CD8-positive, alpha-beta memory T cell (primary cell): ENCODE measurements around the gene CHSY3. TPM values are rescaled to one million over a fixed set of nuclear protein-coding genes. Genes with fewer than 3 reads are reported as not detected.
"Not testable (repeated sequence)": the region's sequence is repeated elsewhere in the genome, so short reads cannot be mapped to it uniquely, and the experiment has no call there.

Source experiments
- CTCF ChIA-PET: fragments of 350-600 bp; sonication (Branson Sonifier 250); formaldehyde crosslinking; loops from one replicate; lab custom pipeline; 2021; ENCODE audit warnings: antibody characterized with exemption; lab: Charles Lee
- POLR2A ChIA-PET: fragments of 350-600 bp; sonication (Branson Sonifier 250); formaldehyde crosslinking; loops from one replicate; lab custom pipeline; 2021; ENCODE audit warnings: antibody characterized with exemption; lab: Charles Lee
- DNase-seq, 5 donors: peaks; one replicate each; pipeline versions ENCODE4 v3.0.0 to v3.0.0-alpha.2; 2020 to 2022; ENCODE audit warnings: mixed read lengths in 1 of 5
- H3K27ac ChIP-seq: one replicate; pipeline ENCODE4 v1.7.0; 2013; ENCODE audit warnings: low read depth, mild to moderate bottlenecking, low read length, moderate library complexity
- H3K27me3 ChIP-seq: 2 replicates; pipeline ENCODE4 v1.7.0; 2013; ENCODE audit warnings: low read length, mild to moderate bottlenecking; ENCODE audit not compliant: insufficient read depth, poor library complexity, severe bottlenecking
- H3K36me3 ChIP-seq: 2 replicates; pipeline ENCODE4 v1.7.0; 2013; ENCODE audit warnings: mild to moderate bottlenecking, low read length, moderate library complexity; ENCODE audit not compliant: insufficient read depth
- H3K4me1 ChIP-seq: 2 replicates; pipeline ENCODE4 v1.7.0; 2013; ENCODE audit warnings: mild to moderate bottlenecking, low read length, moderate library complexity; ENCODE audit not compliant: insufficient read depth
- H3K4me3 ChIP-seq: 2 replicates; pipeline ENCODE4 v1.7.0; 2013; ENCODE audit warnings: mild to moderate bottlenecking, low read length
- H3K9me3 ChIP-seq: 2 replicates; pipeline ENCODE4 v1.7.0; 2013; ENCODE audit warnings: mild to moderate bottlenecking, low read length
- H3K27ac Mint-ChIP-seq, 8 donors: one replicate each; pipeline ENCODE4 v1.8.0; 2020 to 2021; ENCODE audit warnings: mixed read lengths in 8 of 8, mild to moderate bottlenecking in 6 of 8, inconsistent platforms in 3 of 8, moderate library complexity in 3 of 8
- H3K27me3 Mint-ChIP-seq, 2 donors: one replicate each; pipeline ENCODE4 v1.8.0; 2020 to 2021; ENCODE audit warnings: mixed read lengths in 2 of 2, mild to moderate bottlenecking in 1 of 2, moderate library complexity in 1 of 2
- H3K36me3 Mint-ChIP-seq, 3 donors: one replicate each; pipeline ENCODE4 v1.8.0; 2020 to 2021; ENCODE audit warnings: mixed read lengths in 3 of 3, inconsistent platforms in 1 of 3, mild to moderate bottlenecking in 1 of 3
- H3K4me1 Mint-ChIP-seq, 3 donors: one replicate each; pipeline ENCODE4 v1.8.0; 2020 to 2021; ENCODE audit warnings: mixed read lengths in 3 of 3, inconsistent platforms in 1 of 3, mild to moderate bottlenecking in 1 of 3
- H3K4me3 Mint-ChIP-seq, 7 donors: one replicate each; pipeline ENCODE4 v1.8.0; 2020 to 2021; ENCODE audit warnings: mixed read lengths in 7 of 7, mild to moderate bottlenecking in 6 of 7, moderate library complexity in 4 of 7, inconsistent platforms in 2 of 7
- H3K9me3 Mint-ChIP-seq, 5 donors: one replicate each; pipeline ENCODE4 v1.8.0; 2020 to 2022; ENCODE audit warnings: mixed read lengths in 5 of 5, mild to moderate bottlenecking in 3 of 5, moderate library complexity in 2 of 5, inconsistent platforms in 1 of 5
- polyA plus RNA-seq: library from polyadenylated mRNA; unstranded; fragments of 300-500 nt; fragmentation: Illumina TruSeq; gene quantifications from one replicate; pipeline ENCODE4 v1.2.3, GENCODE V29; 2021
- total RNA-seq, 2 experiments: library from RNA; stranded (reverse); gene quantifications; one replicate each; pipeline ENCODE4 v1.2.3, GENCODE V29; 2021

The CHSY3 gene
- total and polyA plus RNA-seq, 3 experiments from 2014 or later, result not detected

DNA sequence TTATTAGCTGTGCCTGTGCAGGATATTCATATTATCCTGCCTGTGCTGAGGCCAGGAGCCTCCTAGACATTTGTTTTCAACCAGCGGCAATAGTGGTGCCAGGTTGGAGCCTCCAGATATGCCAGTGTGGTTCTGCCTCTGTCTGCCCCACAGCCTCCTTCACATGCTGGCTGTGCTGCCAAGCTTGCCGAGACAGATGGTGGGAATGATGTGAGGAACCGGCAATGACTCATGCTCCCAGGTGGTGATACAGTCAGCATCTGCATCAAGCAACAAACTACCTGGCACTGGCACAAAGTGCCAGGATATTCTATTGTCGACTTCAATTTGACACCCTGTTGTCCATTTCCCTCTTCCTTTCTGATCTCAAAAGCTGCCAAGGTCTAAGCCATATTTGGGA, 285.7 kb downstream of the CHSY3 start:
- no peak overlapping the region for H3K4me3 Mint-ChIP-seq
- no peaks in the 10 kb centered on the region for H3K9me3 ChIP-seq
- H3K4me1 ChIP-seq, result no peaks in the 10 kb centered on the region
- H3K4me1 Mint-ChIP-seq, result no peaks in the 10 kb centered on the region
- H3K9me3 Mint-ChIP-seq, result peaks cover 0 to 3% (median 0%) of the 10 kb centered on the region in 5 donors
- peaks cover 2 to 5% of the 10 kb centered on the region in 2 donors for H3K27me3 Mint-ChIP-seq
- H3K27ac ChIP-seq, result no peak overlapping the region
- POLR2A ChIA-PET, result no interaction called here
- no peaks in the 10 kb centered on the region for H3K36me3 ChIP-seq
- CTCF ChIA-PET, result no interaction called here
- H3K4me3 ChIP-seq, result no peak overlapping the region
- H3K27me3 ChIP-seq, result no peaks in the 10 kb centered on the region
- no peak for DNase-seq
- no peaks in the 10 kb centered on the region for H3K36me3 Mint-ChIP-seq
- H3K27ac Mint-ChIP-seq, result no peak overlapping the region

DNA sequence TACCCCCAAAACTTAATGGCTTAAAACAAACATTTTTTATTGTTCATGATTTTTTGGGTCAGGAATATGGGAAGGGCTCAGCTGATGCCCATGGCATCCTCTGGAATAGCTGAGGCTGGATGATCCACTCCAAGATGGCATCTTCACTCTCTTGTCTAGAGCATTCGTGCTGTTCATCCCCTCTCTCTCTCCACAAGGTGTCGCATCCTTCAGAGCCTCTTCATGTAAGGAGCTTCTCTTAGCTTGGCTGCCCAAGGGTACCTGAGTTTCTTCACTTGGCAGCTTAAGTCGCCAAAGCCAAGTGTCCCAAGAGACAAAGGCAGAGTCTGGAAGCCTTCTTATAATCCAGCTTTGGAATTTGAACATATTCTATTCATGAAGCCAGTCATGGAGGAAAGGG, 294.7 kb downstream of the CHSY3 start:
- Mint-ChIP-seq H3K4me1 (no peaks in the 10 kb centered on the region), H3K4me3 (no peak overlapping the region), H3K9me3 (peaks cover 0 to 3% (median 0%) of the 10 kb centered on the region in 5 donors), H3K27ac (no peak overlapping the region), H3K36me3 (no peaks in the 10 kb centered on the region), H3K27me3 (peaks cover 0 to 8% of the 10 kb centered on the region in 2 donors)
- POLR2A ChIA-PET, result no interaction called here
- DNase-seq, result no peak
- no peak overlapping the region for H3K4me3 ChIP-seq
- H3K4me1 ChIP-seq, result no peaks in the 10 kb centered on the region
- no peaks in the 10 kb centered on the region for H3K27me3 ChIP-seq
- CTCF ChIA-PET, result no interaction called here
- H3K27ac ChIP-seq, result no peak overlapping the region
- H3K9me3 ChIP-seq, result no peaks in the 10 kb centered on the region
- no peaks in the 10 kb centered on the region for H3K36me3 ChIP-seq

DNA sequence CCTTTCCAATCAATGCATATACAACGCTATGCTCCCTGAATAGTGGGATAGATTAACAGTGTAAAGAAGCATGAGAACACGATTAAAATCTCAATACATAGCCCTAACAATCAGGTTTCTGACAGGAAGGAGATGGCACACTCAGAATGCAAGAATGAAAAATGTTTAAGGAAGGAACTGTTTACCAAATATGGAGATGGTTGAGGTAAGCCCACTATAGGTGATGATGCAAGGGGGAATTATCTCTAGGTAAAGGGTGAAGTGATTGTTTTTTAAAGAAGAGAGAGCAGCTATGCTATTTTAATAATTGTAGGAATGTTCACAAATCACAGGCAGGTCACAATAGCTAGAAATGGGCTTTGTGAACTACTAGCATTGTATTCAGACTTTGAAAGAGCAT, 302.4 kb downstream of the CHSY3 start:
- H3K4me3 ChIP-seq, result no peak overlapping the region
- POLR2A ChIA-PET, result no interaction called here
- no peaks in the 10 kb centered on the region for H3K9me3 ChIP-seq
- H3K27ac Mint-ChIP-seq, result no peak overlapping the region
- no peaks in the 10 kb centered on the region for H3K36me3 Mint-ChIP-seq
- H3K36me3 ChIP-seq, result no peaks in the 10 kb centered on the region
- no peak overlapping the region for H3K4me3 Mint-ChIP-seq
- H3K27ac ChIP-seq, result no peak overlapping the region
- H3K27me3 ChIP-seq, result no peaks in the 10 kb centered on the region
- CTCF ChIA-PET, result no interaction called here
- no peaks in the 10 kb centered on the region for H3K9me3 Mint-ChIP-seq
- no peaks in the 10 kb centered on the region for H3K4me1 ChIP-seq
- DNase-seq, result no peak
- peaks cover 1 to 4% of the 10 kb centered on the region in 2 donors for H3K27me3 Mint-ChIP-seq
- no peaks in the 10 kb centered on the region for H3K4me1 Mint-ChIP-seq

DNA sequence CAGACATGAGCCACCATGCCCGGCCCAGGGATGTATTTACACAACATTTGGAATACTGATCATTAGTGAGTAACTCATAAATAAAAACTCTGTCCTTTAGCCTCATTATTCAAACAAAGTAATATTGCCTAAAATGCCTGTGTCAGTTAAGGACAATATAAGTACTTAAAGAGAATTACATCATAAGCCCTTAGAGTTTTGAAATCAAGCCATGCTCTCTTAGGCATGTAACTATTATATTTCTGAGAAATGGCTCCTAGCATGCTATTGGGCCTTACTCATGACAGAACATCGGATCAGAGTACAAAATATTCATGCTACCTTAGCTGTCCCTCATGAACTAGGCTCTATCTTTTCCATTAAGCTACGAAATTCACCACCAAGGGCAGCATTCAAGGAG, 309.3 kb downstream of the CHSY3 start:
- Mint-ChIP-seq H3K27ac (no peak overlapping the region), H3K9me3 (no peaks in the 10 kb centered on the region), H3K27me3 (peaks cover 0 to 7% of the 10 kb centered on the region in 2 donors), H3K4me1 (no peaks in the 10 kb centered on the region), H3K4me3 (no peak overlapping the region), H3K36me3 (no peaks in the 10 kb centered on the region)
- Histone ChIP-seq H3K9me3 (no peaks in the 10 kb centered on the region), H3K27ac (no peak overlapping the region), H3K36me3 (no peaks in the 10 kb centered on the region), H3K4me1 (no peaks in the 10 kb centered on the region), H3K27me3 (no peaks in the 10 kb centered on the region), H3K4me3 (no peak overlapping the region)
- no peak for DNase-seq
- CTCF ChIA-PET, result no interaction called here
- POLR2A ChIA-PET, result no interaction called here

DNA sequence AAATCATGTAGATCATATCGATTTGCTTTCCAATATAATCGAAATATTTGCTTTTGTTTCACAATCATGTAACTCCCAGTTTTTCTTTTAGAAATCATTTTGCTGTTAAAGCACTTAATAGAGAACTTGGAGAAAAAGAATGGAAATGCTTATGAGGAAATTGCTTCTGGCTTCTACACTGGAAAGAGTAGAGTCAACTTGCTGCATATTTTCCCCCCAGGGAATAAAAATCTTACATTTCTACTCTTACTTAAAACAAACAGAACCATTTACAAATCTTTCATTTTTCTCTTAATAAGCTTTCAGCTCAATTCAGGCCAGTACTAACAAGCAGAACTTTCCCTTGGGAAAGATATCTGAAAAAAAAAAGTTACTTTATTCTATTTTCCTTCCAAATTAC, 312.0 kb downstream of the CHSY3 start:
- H3K27me3 Mint-ChIP-seq, result peaks cover 0 to 7% of the 10 kb centered on the region in 2 donors
- DNase-seq, result no peak
- ChIA-PET CTCF (no interaction called here), POLR2A (no interaction called here)
- H3K36me3 Mint-ChIP-seq, result no peaks in the 10 kb centered on the region
- Histone ChIP-seq H3K36me3 (no peaks in the 10 kb centered on the region), H3K4me1 (no peaks in the 10 kb centered on the region), H3K27ac (no peak overlapping the region), H3K27me3 (no peaks in the 10 kb centered on the region), H3K4me3 (no peak overlapping the region), H3K9me3 (no peaks in the 10 kb centered on the region)
- H3K4me3 Mint-ChIP-seq, result no peak overlapping the region
- H3K27ac Mint-ChIP-seq, result no peak overlapping the region
- no peaks in the 10 kb centered on the region for H3K4me1 Mint-ChIP-seq
- H3K9me3 Mint-ChIP-seq, result no peaks in the 10 kb centered on the region

DNA sequence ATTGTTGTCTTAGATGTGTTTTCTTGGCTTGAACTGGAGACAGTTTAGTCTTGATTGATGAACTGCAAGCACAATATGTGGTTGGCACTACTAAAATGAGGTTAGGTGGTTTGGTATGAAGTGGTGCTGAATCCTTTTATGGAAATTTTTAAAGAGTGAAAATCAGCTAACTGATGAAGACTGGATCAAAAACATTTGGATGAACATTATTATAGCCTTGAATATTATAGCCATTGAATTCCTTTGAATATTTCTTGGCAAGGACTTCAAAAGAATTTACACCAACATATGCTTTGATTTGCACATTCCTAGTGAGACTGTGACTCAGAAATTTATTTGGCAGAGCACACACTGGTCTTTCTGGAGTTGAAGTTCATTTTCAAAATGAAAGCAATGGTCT, 318.3 kb downstream of the CHSY3 start:
- H3K27me3 Mint-ChIP-seq, result peaks cover 0 to 1% of the 10 kb centered on the region in 2 donors
- no peaks in the 10 kb centered on the region for H3K4me1 ChIP-seq
- ChIA-PET CTCF (no interaction called here), POLR2A (no interaction called here)
- H3K4me3 ChIP-seq, result no peak overlapping the region
- no peaks in the 10 kb centered on the region for H3K27me3 ChIP-seq
- no peaks in the 10 kb centered on the region for H3K9me3 ChIP-seq
- no peaks in the 10 kb centered on the region for H3K4me1 Mint-ChIP-seq
- no peak overlapping the region for H3K4me3 Mint-ChIP-seq
- no peak for DNase-seq
- no peaks in the 10 kb centered on the region for H3K36me3 Mint-ChIP-seq
- no peaks in the 10 kb centered on the region for H3K36me3 ChIP-seq
- no peak overlapping the region for H3K27ac Mint-ChIP-seq
- H3K9me3 Mint-ChIP-seq, result peaks cover 0 to 5% (median 2%) of the 10 kb centered on the region in 5 donors
- no peak overlapping the region for H3K27ac ChIP-seq

DNA sequence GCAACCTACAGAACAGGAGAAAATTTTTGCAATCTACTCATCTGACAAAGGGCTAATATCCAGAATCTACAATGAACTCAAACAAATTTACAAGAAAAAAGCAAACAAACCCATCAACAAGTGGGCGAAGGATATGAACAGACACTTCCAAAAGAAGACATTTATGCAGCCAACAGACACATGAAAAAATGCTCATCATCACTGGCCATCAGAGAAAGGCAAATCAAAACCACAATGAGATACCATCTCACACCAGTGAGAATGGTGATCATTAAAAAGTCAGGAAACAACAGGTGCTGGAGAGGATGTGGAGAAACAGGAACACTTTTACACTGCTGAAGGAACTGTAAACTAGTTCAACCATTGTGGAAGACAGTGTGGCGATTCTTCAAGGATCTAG, 322.3 kb downstream of the CHSY3 start:
- H3K27ac ChIP-seq, H3K4me3 Mint-ChIP-seq, DNase-seq, H3K27me3 ChIP-seq, H3K36me3 Mint-ChIP-seq, H3K9me3 ChIP-seq, CTCF ChIA-PET, H3K4me3 ChIP-seq, POLR2A ChIA-PET, H3K27ac Mint-ChIP-seq, H3K36me3 ChIP-seq, H3K9me3 Mint-ChIP-seq, H3K4me1 ChIP-seq, H3K27me3 Mint-ChIP-seq, H3K4me1 Mint-ChIP-seq: not testable (repeated sequence)

DNA sequence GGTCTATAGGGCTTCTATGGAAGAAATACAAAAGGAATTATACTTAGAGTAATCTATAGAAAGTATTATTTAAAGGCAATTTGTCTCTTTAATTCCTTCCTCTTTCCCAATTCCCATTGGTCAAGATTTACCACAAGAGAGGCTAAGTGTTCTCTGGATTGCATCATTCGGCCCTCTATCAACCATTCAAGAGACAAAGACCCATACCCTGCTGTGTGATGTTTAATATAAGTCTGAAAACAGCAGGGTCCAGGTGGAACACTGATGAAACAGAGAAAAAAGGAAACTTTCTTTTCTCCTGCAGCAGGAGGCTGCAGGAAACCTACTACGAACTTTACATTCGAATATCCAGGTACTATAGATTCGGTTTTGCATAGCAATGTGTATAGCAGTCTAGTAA, 323.4 kb downstream of the CHSY3 start:
- Mint-ChIP-seq H3K9me3 (peaks cover 0 to 5% (median 2%) of the 10 kb centered on the region in 5 donors), H3K27me3 (peaks cover 0 to 1% of the 10 kb centered on the region in 2 donors), H3K4me3 (no peak overlapping the region), H3K36me3 (no peaks in the 10 kb centered on the region), H3K27ac (no peak overlapping the region), H3K4me1 (no peaks in the 10 kb centered on the region)
- Histone ChIP-seq H3K4me1 (no peaks in the 10 kb centered on the region), H3K36me3 (no peaks in the 10 kb centered on the region), H3K27me3 (no peaks in the 10 kb centered on the region), H3K4me3 (no peak overlapping the region), H3K27ac (no peak overlapping the region), H3K9me3 (no peaks in the 10 kb centered on the region)
- DNase-seq, result no peak
- ChIA-PET POLR2A (no interaction called here), CTCF (no interaction called here)

DNA sequence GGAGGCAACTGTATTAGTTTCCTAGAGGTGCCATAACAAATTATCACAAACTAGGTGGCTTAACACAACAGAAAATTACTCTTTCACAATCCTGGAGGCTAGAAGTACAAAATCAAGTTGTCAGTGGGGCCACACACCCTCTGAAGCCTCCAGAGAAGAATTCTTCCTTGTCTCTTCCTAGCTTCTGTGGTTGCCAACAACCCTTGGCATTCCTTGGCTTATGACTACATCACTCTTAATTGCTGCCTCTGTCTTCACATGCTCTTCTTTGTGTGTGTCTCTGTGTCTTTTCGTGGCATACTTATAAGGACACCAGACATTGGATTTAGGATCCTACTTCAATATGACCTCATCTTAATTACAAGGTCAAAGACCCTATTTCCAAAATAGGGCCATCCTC, 327.5 kb downstream of the CHSY3 start:
- no peaks in the 10 kb centered on the region for H3K27me3 ChIP-seq
- Mint-ChIP-seq H3K9me3 (peaks cover 1 to 6% (median 4%) of the 10 kb centered on the region in 5 donors), H3K27ac (no peak overlapping the region), H3K36me3 (no peaks in the 10 kb centered on the region), H3K27me3 (peaks cover 0 to 1% of the 10 kb centered on the region in 2 donors), H3K4me3 (no peak overlapping the region), H3K4me1 (no peaks in the 10 kb centered on the region)
- CTCF ChIA-PET, result no interaction called here
- H3K4me3 ChIP-seq, result no peak overlapping the region
- no peak for DNase-seq
- no peak overlapping the region for H3K27ac ChIP-seq
- H3K36me3 ChIP-seq, result no peaks in the 10 kb centered on the region
- H3K9me3 ChIP-seq, result no peaks in the 10 kb centered on the region
- H3K4me1 ChIP-seq, result no peaks in the 10 kb centered on the region
- POLR2A ChIA-PET, result no interaction called here
